Body of pancreas (tissue), 4 donors: ENCODE results near the gene ALPG. TPM values are rescaled to one million over a fixed set of nuclear protein-coding genes. Genes with fewer than 3 reads are reported as not detected.

ENCODE experiments used
- ATAC-seq: fragments of 150-250 bp; one replicate; pipeline ENCODE4 v1.9.1; 2016
- DNase-seq, 4 donors: peaks; one replicate each; pipeline ENCODE4 v3.0.0-alpha.2; 2019
- H3K27ac ChIP-seq, 4 donors: fragments of 200-600 bp; sonication (generic); 1 replicate in 3 of 4; 2 replicates in 1 of 4; pipeline versions ENCODE4 v1.5.1 to v1.6.1; 2016 to 2019; ENCODE audit warnings: mild to moderate bottlenecking in 1 of 4, mixed read lengths in 1 of 4, moderate library complexity in 1 of 4
- H3K27me3 ChIP-seq, 2 donors: fragments of 200-600 bp; sonication (generic); one replicate each; pipeline ENCODE4 v1.6.0; 2016; ENCODE audit warnings: mild to moderate bottlenecking in 1 of 2
- H3K36me3 ChIP-seq, 2 donors: fragments of 200-600 bp; sonication (generic); replicated peaks in 1 of 2; 2 replicates each; pipeline ENCODE4 v1.5.1; 2016; ENCODE audit warnings: low read depth in 2 of 2; ENCODE audit not compliant: insufficient read depth in 1 of 2
- H3K4me1 ChIP-seq: fragments of 200-600 bp; sonication (generic); one replicate; pipeline ENCODE4 v1.6.0; 2016
- H3K4me3 ChIP-seq, 2 donors: fragments of 200-600 bp; sonication (generic); 1 replicate in 1 of 2; 2 replicates in 1 of 2; pipeline ENCODE4 v1.5.1; 2016 to 2019
- H3K9me3 ChIP-seq, 3 donors: fragments of 200-600 bp; sonication (generic); 1 replicate in 2 of 3; 2 replicates in 1 of 3; pipeline ENCODE4 v1.5.1; 2016
- POLR2A ChIP-seq, 3 donors: fragments of 450-650 bp; IDR thresholded peaks; one replicate each; pipeline ENCODE4 v1.6.1; 2016; ENCODE audit warnings: antibody characterized with exemption in 3 of 3, mild to moderate bottlenecking in 2 of 3
- WGBS, 2 donors: methylation state at CpG; one replicate each; pipeline ENCODE4 v1.1.5; 2017; 5-methylcytosine and 5-hydroxymethylcytosine counted together
- intact Hi-C: fragments of 100-400 bp; cut with DNase I; formaldehyde crosslinking; loops from one replicate; pipeline ENCODE4 v1.15.1; 2023
- total RNA-seq, 2 donors: library from RNA; depleted of rRNA; stranded (reverse); fragments of >200 nt; gene quantifications; one replicate each; pipeline ENCODE4 v1.1.0, GENCODE V29; 2016
- TF ChIP-seq, protein P1 (sequence below), 7 experiments: fragments of 450-650 bp in 4 of 7; fragments of 200-600 bp in 3 of 7; sonication (generic) in 3 of 7; IDR thresholded peaks; one replicate each; pipeline ENCODE4 v1.5.1; 2016 to 2019; ENCODE audit warnings: antibody characterized with exemption in 7 of 7

The ALPG gene
- total RNA-seq, 2 donors from 2014 or later, result not detected

DNA sequence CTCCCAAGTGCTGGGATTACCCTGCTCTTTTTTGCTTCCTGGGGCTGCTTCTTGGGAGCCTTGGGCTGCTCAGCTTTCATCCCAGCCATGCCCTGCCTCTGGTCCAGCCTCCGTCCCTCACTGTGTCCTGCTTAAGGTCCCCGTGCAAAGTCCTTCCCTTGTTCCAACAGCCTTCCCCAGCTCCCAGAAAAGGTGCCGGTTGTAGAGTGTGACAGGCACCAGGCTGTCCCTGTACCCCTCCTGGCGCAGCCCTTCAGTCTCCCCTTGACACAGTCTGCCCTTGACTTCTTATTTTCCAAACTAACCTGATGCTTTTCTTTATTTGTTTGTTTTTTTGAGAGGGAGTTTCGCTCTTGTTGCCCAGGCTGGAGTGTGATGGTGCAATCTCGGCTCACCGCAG, 29.2 kb downstream of the ALPG start:
- Histone ChIP-seq H3K4me1 (peaks cover 9% of the 10 kb centered on the region), H3K9me3 (no peaks in the 10 kb centered on the region), H3K27me3 (no peaks in the 10 kb centered on the region), H3K36me3 (no peaks in the 10 kb centered on the region), H3K4me3 (no peak overlapping the region), H3K27ac (no peak overlapping the region)
- WGBS, 2 donors, result 80 to 84% methylated on average over 7 of the region's 7 CpGs
- ATAC-seq (no peak), DNase-seq (no peak)
- TF ChIP-seq, protein P1, sequence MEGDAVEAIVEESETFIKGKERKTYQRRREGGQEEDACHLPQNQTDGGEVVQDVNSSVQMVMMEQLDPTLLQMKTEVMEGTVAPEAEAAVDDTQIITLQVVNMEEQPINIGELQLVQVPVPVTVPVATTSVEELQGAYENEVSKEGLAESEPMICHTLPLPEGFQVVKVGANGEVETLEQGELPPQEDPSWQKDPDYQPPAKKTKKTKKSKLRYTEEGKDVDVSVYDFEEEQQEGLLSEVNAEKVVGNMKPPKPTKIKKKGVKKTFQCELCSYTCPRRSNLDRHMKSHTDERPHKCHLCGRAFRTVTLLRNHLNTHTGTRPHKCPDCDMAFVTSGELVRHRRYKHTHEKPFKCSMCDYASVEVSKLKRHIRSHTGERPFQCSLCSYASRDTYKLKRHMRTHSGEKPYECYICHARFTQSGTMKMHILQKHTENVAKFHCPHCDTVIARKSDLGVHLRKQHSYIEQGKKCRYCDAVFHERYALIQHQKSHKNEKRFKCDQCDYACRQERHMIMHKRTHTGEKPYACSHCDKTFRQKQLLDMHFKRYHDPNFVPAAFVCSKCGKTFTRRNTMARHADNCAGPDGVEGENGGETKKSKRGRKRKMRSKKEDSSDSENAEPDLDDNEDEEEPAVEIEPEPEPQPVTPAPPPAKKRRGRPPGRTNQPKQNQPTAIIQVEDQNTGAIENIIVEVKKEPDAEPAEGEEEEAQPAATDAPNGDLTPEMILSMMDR (IDR thresholded peaks at IDR 0.05), result no peak
- no peak for TF ChIP-seq POLR2A (IDR thresholded peaks at IDR 0.05)
- intact Hi-C loops, result loop anchor here (10.0 kb wide), 1 partner anchor 511 kb away; the partner anchor contains the start of gene NPPC

DNA sequence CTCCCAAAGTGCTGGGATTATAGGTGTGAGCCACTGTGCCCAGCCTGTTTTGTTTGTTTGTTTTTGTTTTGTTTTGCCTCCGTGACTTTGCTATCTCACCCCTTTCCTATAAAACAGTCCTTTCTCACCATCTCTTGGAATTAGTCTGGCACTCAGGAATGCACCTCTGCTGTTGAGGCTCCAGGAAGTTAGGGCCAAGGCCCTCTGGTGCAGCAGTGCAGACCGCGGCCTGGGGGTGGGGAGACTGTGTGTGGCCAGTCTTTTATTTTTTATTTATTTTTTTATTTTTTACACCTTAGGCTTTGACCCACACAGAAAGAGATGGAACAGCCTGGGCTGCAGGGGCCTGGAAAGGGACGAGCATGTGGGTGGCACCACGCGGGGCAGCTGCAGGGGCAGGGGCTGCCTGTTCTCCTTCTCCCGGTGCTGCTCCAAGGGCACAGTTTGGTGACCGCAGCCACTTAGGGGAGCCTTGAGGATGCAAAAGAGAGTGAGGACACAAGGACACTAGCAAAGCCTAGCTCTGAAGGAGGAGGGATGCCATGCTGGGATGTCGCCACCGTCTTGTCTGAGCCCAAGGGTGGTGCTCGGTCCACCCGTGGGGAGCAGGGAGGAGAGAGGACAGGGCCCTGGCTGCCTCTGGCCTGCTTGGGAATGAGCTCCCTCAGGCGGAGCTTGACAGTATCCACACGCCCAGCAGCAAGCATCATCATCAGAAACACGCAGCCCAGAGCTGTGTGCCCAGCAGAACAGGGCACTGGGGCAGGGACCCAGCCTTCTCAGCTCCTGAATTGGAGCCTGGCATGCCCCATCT, 29.9 kb downstream of the ALPG start:
- H3K4me3 ChIP-seq, result no peak overlapping the region
- H3K27ac ChIP-seq, result no peak overlapping the region
- no peaks in the 10 kb centered on the region for H3K9me3 ChIP-seq
- TF ChIP-seq, protein P1 (IDR thresholded peaks at IDR 0.05), result no peak
- TF ChIP-seq POLR2A (IDR thresholded peaks at IDR 0.05), result no peak
- ATAC-seq (no peak), DNase-seq (no peak)
- no peaks in the 10 kb centered on the region for H3K27me3 ChIP-seq
- intact Hi-C loops, result loop anchor here (10.0 kb wide), 1 partner anchor 512 kb away; the partner anchor contains the start of gene NPPC
- peaks cover 9% of the 10 kb centered on the region for H3K4me1 ChIP-seq
- H3K36me3 ChIP-seq, result no peaks in the 10 kb centered on the region
- 74 to 75% methylated on average over 9 to 15 of the region's 15 CpGs for WGBS, 2 donors

DNA sequence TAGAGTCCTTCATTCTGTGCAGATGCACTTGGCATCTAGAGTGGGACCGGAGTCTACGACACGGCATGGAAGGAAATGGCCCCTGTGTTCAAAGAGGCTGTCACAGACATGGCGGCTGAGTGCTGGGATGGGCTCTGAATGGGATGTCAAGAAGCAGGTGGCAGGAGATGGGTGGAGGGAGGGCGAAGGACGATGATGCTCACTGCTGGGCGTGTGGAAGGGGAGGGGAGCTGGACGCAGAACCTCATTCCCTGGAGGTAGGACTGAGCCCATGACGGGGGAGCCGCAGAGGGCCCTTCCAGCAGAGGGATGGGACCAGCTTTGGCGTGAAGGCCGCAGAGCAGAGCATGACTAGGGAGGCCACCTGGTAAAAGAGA, 30.5 kb downstream of the ALPG start:
- intact Hi-C loops, result loop anchor here (10.0 kb wide), 1 partner anchor 512 kb away; the partner anchor contains the start of gene NPPC
- no peak for DNase-seq
- H3K36me3 ChIP-seq, result no peaks in the 10 kb centered on the region
- H3K27ac ChIP-seq, result no peak overlapping the region
- H3K4me1 ChIP-seq, result peaks cover 9% of the 10 kb centered on the region
- no peak for ATAC-seq
- TF ChIP-seq, protein P1 (IDR thresholded peaks at IDR 0.05), result no peak
- TF ChIP-seq POLR2A (IDR thresholded peaks at IDR 0.05), result no peak
- WGBS, 2 donors, result 71 to 81% methylated on average over 12 of the region's 12 CpGs
- H3K4me3 ChIP-seq, result no peak overlapping the region
- no peaks in the 10 kb centered on the region for H3K27me3 ChIP-seq
- no peaks in the 10 kb centered on the region for H3K9me3 ChIP-seq

DNA sequence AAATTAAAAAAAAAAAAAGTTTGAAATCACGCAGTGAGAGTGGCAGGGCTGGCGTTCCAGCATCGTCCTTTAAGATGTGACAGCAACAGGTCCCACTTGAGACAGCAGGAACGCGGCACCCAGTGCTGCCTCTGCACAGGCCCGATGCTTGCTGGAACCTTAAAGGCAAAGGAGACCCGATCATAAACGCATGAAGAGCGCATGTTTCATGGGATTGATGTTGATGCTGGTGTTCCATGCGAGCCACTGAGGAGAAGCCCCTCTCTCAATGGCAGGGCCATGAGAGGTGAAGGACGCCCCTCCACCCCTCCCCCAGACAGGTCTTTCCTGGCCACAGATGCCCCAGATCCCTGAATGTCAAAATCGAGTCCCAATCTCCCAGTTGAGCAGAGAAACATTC, 31.4 kb downstream of the ALPG start:
- Histone ChIP-seq H3K4me1 (peaks cover 9% of the 10 kb centered on the region), H3K4me3 (no peak overlapping the region), H3K36me3 (no peaks in the 10 kb centered on the region), H3K9me3 (no peaks in the 10 kb centered on the region), H3K27me3 (no peaks in the 10 kb centered on the region), H3K27ac (no peak overlapping the region)
- intact Hi-C loops, result loop anchor here (10.0 kb wide), 1 partner anchor 513 kb away; the partner anchor contains the start of gene NPPC
- DNase-seq (no peak), ATAC-seq (no peak)
- 59 to 74% methylated on average over 12 of the region's 12 CpGs for WGBS, 2 donors
- TF ChIP-seq, protein P1 (IDR thresholded peaks at IDR 0.05), result no peak
- no peak for TF ChIP-seq POLR2A (IDR thresholded peaks at IDR 0.05)
